ENCODE measurements around the gene SYS1. TPM values are rescaled to one million over a fixed set of nuclear protein-coding genes. Genes with fewer than 3 reads are reported as not detected.
A peak's percentile ranks its signal among the peaks of the same experiment; 100 is the strongest.

SYS1 gene
- total RNA-seq, 1 experiment from 2014 or later, result 38.8 TPM

GRCh38 chr20:45329497-45330319 lies 33.2 kb upstream of the SYS1 start:
- no peak overlapping the region for H3K4me3 ChIP-seq
- no TSS peak for BruUV-seq (replicated peaks)
- POLR2A ChIA-PET (ENCODE audit: unreplicated experiment), result interaction anchor here (0.6 kb wide), 1 partner anchor 462 kb away, joined by 4 read pairs; the partner anchor contains the start of genes DNTTIP1 and WFDC3
- DNase-seq, result peak; percentile 47 to 81
- TF ChIP-seq EZH2 (IDR thresholded peaks at IDR 0.05; ENCODE audit: low read depth), result no peak
- TF ChIP-seq CTCF (conservative IDR thresholded peaks at IDR 0.05), result no peak
- CTCF ChIA-PET, result interaction anchor here (0.6 kb wide), 1 partner anchor 45 kb away, joined by 4 read pairs; no protein-coding TSS in a partner anchor
- H3K4me1 ChIP-seq (replicated peaks; ENCODE audit: insufficient read depth), result peaks cover 13% of the 10 kb centered on the region
- H4K20me1 ChIP-seq (ENCODE audit: insufficient read depth), result peaks cover 6% of the 10 kb centered on the region; the same call in 1 of the 2 replicates
- H3K27me3 ChIP-seq (ENCODE audit: insufficient read depth, low read depth), result no peaks in the 10 kb centered on the region
- H3K27ac ChIP-seq, result no peak overlapping the region
- H3K4me2 ChIP-seq, result no peak overlapping the region
- H3F3A ChIP-seq (ENCODE audit: insufficient read depth, low read depth), result peaks cover 30% of the 10 kb centered on the region
- H2AFZ ChIP-seq, result no peak overlapping the region
- H3K9me3 ChIP-seq (ENCODE audit: insufficient read depth, low read depth), result no peaks in the 10 kb centered on the region
- intact Hi-C loops (cut with micrococcal nuclease; ENCODE audit: unreplicated experiment), result loop anchor here (2.0 kb wide), 1 partner anchor 15 kb away; no protein-coding TSS in a partner anchor
- H3K79me2 ChIP-seq (ENCODE audit: low read depth), result peaks cover 6% of the 10 kb centered on the region
- H3K36me3 ChIP-seq (ENCODE audit: low read depth), result peaks cover 43% of the 10 kb centered on the region
- H3K9me2 ChIP-seq (ENCODE audit: insufficient read depth), result no peaks in the 10 kb centered on the region

- H3K27me3 ChIP-seq (ENCODE audit: insufficient read depth, low read depth), result no peaks in the 10 kb centered on the region
- H3K79me2 ChIP-seq (ENCODE audit: low read depth), result peaks cover 14% of the 10 kb centered on the region
- H3F3A ChIP-seq (ENCODE audit: insufficient read depth, low read depth), result peaks cover 30% of the 10 kb centered on the region; the same call in 1 of the 2 replicates
- CTCF ChIA-PET, result no interaction called here
- H3K36me3 ChIP-seq (ENCODE audit: low read depth), result peaks cover 51% of the 10 kb centered on the region
- no peak for DNase-seq
- POLR2A ChIA-PET (ENCODE audit: unreplicated experiment), result interaction anchor here (0.6 kb wide), 1 partner anchor 32 kb away, joined by 3 read pairs; no protein-coding TSS in a partner anchor
- TF ChIP-seq EZH2 (IDR thresholded peaks at IDR 0.05; ENCODE audit: low read depth) (no peak), CTCF (conservative IDR thresholded peaks at IDR 0.05) (no peak)
- H3K9me3 ChIP-seq (ENCODE audit: insufficient read depth, low read depth), result no peaks in the 10 kb centered on the region
- H4K20me1 ChIP-seq (ENCODE audit: insufficient read depth), result peaks cover 6% of the 10 kb centered on the region; the same call in 1 of the 2 replicates
- no peak overlapping the region for H3K4me3 ChIP-seq
- H3K4me1 ChIP-seq (replicated peaks; ENCODE audit: insufficient read depth), result peaks cover 13% of the 10 kb centered on the region
- H3K27ac ChIP-seq, result no peak overlapping the region
- no peaks in the 10 kb centered on the region for H3K9me2 ChIP-seq (ENCODE audit: insufficient read depth)
- H2AFZ ChIP-seq, result no peak overlapping the region
- H3K4me2 ChIP-seq, result no peak overlapping the region
- intact Hi-C loops (cut with micrococcal nuclease; ENCODE audit: unreplicated experiment), result no loop called here
- no TSS peak for BruUV-seq (replicated peaks)
Measured at GRCh38 chr20:45330476-45330875, 32.5 kb upstream of the SYS1 start.

- H3K9me3 ChIP-seq (ENCODE audit: insufficient read depth, low read depth), result no peaks in the 10 kb centered on the region
- BruUV-seq (replicated peaks), result TSS peak; percentile 94
- POLR2A ChIA-PET (ENCODE audit: unreplicated experiment), result interaction anchor here (0.6 to 1.4 kb wide), 5 partner anchors 8 to 462 kb away, joined by 4 to 9 read pairs (median 5); no protein-coding TSS in a partner anchor
Measured at GRCh38 chr20:45336530-45337366, 26.2 kb upstream of the SYS1 start.

More at GRCh38 chr20:45336530-45337366, 26.2 kb upstream of the SYS1 start:
- peaks cover 75% of the 10 kb centered on the region for H3K79me2 ChIP-seq (ENCODE audit: low read depth)
- peak overlapping the region; percentile 81 for H3K27ac ChIP-seq
- H4K20me1 ChIP-seq (ENCODE audit: insufficient read depth), result peaks cover 11% of the 10 kb centered on the region
- no peak overlapping the region for H2AFZ ChIP-seq
- CTCF ChIA-PET, result interaction anchor here (0.8 kb wide), 1 partner anchor 14 kb away, joined by 5 read pairs; no protein-coding TSS in a partner anchor
- no peaks in the 10 kb centered on the region for H3K9me2 ChIP-seq (ENCODE audit: insufficient read depth)
- peak; percentile 80 to 89 for DNase-seq
- H3K27me3 ChIP-seq (ENCODE audit: insufficient read depth, low read depth), result no peaks in the 10 kb centered on the region
- H3F3A ChIP-seq (ENCODE audit: insufficient read depth, low read depth), result peaks cover 59% of the 10 kb centered on the region
- peaks cover 63% of the 10 kb centered on the region for H3K36me3 ChIP-seq (ENCODE audit: low read depth)
- TF ChIP-seq EZH2 (IDR thresholded peaks at IDR 0.05; ENCODE audit: low read depth) (no peak), CTCF (conservative IDR thresholded peaks at IDR 0.05) (no peak)
- peaks cover 62% of the 10 kb centered on the region for H3K4me1 ChIP-seq (replicated peaks; ENCODE audit: insufficient read depth)
- no peak overlapping the region; the same call in 1 of the 2 replicates for H3K4me3 ChIP-seq
- peak overlapping the region; percentile 93 for H3K4me2 ChIP-seq
- intact Hi-C loops (cut with micrococcal nuclease; ENCODE audit: unreplicated experiment), result loop anchor here (1.0 to 2.0 kb wide), 2 partner anchors 9 to 26 kb away; partner anchors contain the start of gene SYS1
